Osteoblast (primary cell): ENCODE measurements around the gene UHRF2. TPM values are rescaled to one million over a fixed set of nuclear protein-coding genes. Genes with fewer than 3 reads are reported as not detected.

Experiments
- DNase-seq: peaks from one replicate; pipeline ENCODE4 v3.0.0; 2011; ENCODE audit warnings: low spot score, mixed read lengths; ENCODE audit not compliant: insufficient read length; ENCODE audit errors: missing footprints
- H2AFZ ChIP-seq: 2 replicates; pipeline ENCODE4 v1.6.0; 2011; ENCODE audit warnings: mild to moderate bottlenecking, low read length
- H3K27ac ChIP-seq: 2 replicates; pipeline ENCODE4 v1.5.1; 2011; ENCODE audit warnings: mild to moderate bottlenecking, low read depth, low read length, moderate library complexity
- H3K27me3 ChIP-seq: 2 replicates; pipeline ENCODE4 v1.6.0; 2012; ENCODE audit warnings: mild to moderate bottlenecking, control low read depth, inconsistent platforms, low read length, moderate library complexity; ENCODE audit not compliant: insufficient read depth
- H3K36me3 ChIP-seq: 2 replicates; pipeline ENCODE4 v1.5.1; 2011; ENCODE audit warnings: mild to moderate bottlenecking, low read length, control low read depth, moderate library complexity; ENCODE audit not compliant: insufficient read depth
- H3K4me1 ChIP-seq: 2 replicates; pipeline ENCODE4 v1.5.1; 2011; ENCODE audit warnings: mild to moderate bottlenecking, low read length, control low read depth, moderate library complexity; ENCODE audit not compliant: insufficient read depth
- H3K4me2 ChIP-seq: 2 replicates; pipeline ENCODE4 v1.6.0; 2011; ENCODE audit warnings: mild to moderate bottlenecking, low read length; ENCODE audit not compliant: insufficient read depth
- H3K4me3 ChIP-seq: fragments of 200-600 bp; sonication (generic); 3 replicates; pipeline ENCODE4 v1.5.1; 2012; ENCODE audit warnings: mild to moderate bottlenecking, low read length, inconsistent platforms; ENCODE audit not compliant: insufficient read depth
- H3K79me2 ChIP-seq: 2 replicates; pipeline ENCODE4 v1.6.0; 2012; ENCODE audit warnings: mild to moderate bottlenecking, low read length, control low read depth, inconsistent platforms; ENCODE audit not compliant: insufficient read depth
- H3K9me3 ChIP-seq: 2 replicates; pipeline ENCODE4 v1.5.1; 2011; ENCODE audit warnings: low read depth, low read length, control low read depth
- H4K20me1 ChIP-seq: 2 replicates; pipeline ENCODE4 v1.6.0; 2012; ENCODE audit warnings: mild to moderate bottlenecking, low read length, control low read depth; ENCODE audit not compliant: insufficient read depth
- CTCF ChIP-seq: IDR thresholded peaks from 2 replicates; pipeline ENCODE4 v1.5.1; 2011; ENCODE audit warnings: mild to moderate bottlenecking, low read depth, low read length, moderate library complexity; ENCODE audit errors: extremely low read depth
- total RNA-seq: library from RNA; depleted of rRNA; stranded (reverse); fragments of >200 nt; gene quantifications from 2 replicates; pipeline ENCODE4 v1.2.3, GENCODE V29; 2012

The UHRF2 gene
- total RNA-seq, 1 donor, result 84.3 TPM

- H3K27ac ChIP-seq, result no peak overlapping the region
- H3K9me3 ChIP-seq, result no peaks in the 10 kb centered on the region
- H3K36me3 ChIP-seq, result peaks cover 15% of the 10 kb centered on the region
- TF ChIP-seq CTCF, result no peak
- H3K4me2 ChIP-seq, result no peak overlapping the region
- no peak overlapping the region for H2AFZ ChIP-seq
- H3K27me3 ChIP-seq, result no peaks in the 10 kb centered on the region
- H3K4me3 ChIP-seq, result no peak overlapping the region
- peaks cover 4% of the 10 kb centered on the region for H3K4me1 ChIP-seq
- DNase-seq, result no peak
- H3K79me2 ChIP-seq, result no peaks in the 10 kb centered on the region
- H4K20me1 ChIP-seq, result no peaks in the 10 kb centered on the region
Observed at GRCh38 chr9:6512085-6512657, 99.2 kb downstream of the UHRF2 start.

GRCh38 chr9:6522263-6522662, 109.3 kb downstream of the UHRF2 start:
- Histone ChIP-seq H3K9me3 (no peaks in the 10 kb centered on the region), H3K36me3 (peaks cover 12% of the 10 kb centered on the region), H3K27me3 (no peaks in the 10 kb centered on the region), H3K4me2 (no peak overlapping the region), H3K4me1 (peaks cover 8% of the 10 kb centered on the region), H3K27ac (no peak overlapping the region), H3K79me2 (no peaks in the 10 kb centered on the region), H3K4me3 (no peak overlapping the region), H4K20me1 (no peaks in the 10 kb centered on the region), H2AFZ (no peak overlapping the region)
- TF ChIP-seq CTCF, result no peak
- DNase-seq, result no peak

- no peak overlapping the region for H2AFZ ChIP-seq
Observed at GRCh38 chr9:6525326-6526045, 112.5 kb downstream of the UHRF2 start.

More at GRCh38 chr9:6525326-6526045, 112.5 kb downstream of the UHRF2 start:
- peak; percentile 27 for DNase-seq
- no peak overlapping the region for H3K4me2 ChIP-seq
- H3K79me2 ChIP-seq, result no peaks in the 10 kb centered on the region
- no peak for TF ChIP-seq CTCF
- peaks cover 7% of the 10 kb centered on the region for H3K36me3 ChIP-seq
- no peaks in the 10 kb centered on the region for H3K9me3 ChIP-seq
- no peak overlapping the region for H3K4me3 ChIP-seq
- peak overlapping the region; percentile 40 for H3K27ac ChIP-seq
- H4K20me1 ChIP-seq, result no peaks in the 10 kb centered on the region
- H3K27me3 ChIP-seq, result no peaks in the 10 kb centered on the region
- H3K4me1 ChIP-seq, result peaks cover 12% of the 10 kb centered on the region
